H1 (cell line): Measurements from ENCODE around the gene CLTCL1. TPM values are rescaled to one million over a fixed set of nuclear protein-coding genes. Genes with fewer than 3 reads are reported as not detected.

Experiments
- CBX5 ChIP-seq: fragments of 300-800, 300-1000 bp; sonication (generic); IDR thresholded peaks from 2 replicates; pipeline ENCODE4 v1.7.1; 2016; ENCODE audit warnings: antibody characterized with exemption, low read length, low read depth
- CBX8 ChIP-seq: fragments of 300-800, 300-1000 bp; sonication (generic); IDR thresholded peaks from 2 replicates; pipeline ENCODE4 v1.7.1; 2016; ENCODE audit warnings: low read depth, low read length, borderline replicate concordance
- RFX5 ChIP-seq: IDR thresholded peaks from 2 replicates; pipeline ENCODE4 v1.6.1; 2011; ENCODE audit warnings: low read depth, low read length, improper control_type of control experiment, borderline replicate concordance
- SP4 ChIP-seq: IDR thresholded peaks from 2 replicates; pipeline ENCODE4 v1.6.1; 2012; ENCODE audit warnings: low read length, inconsistent platforms
- polyA plus RNA-seq, 7 experiments: library from polyadenylated mRNA; depleted of rRNA in 3 of 7; stranded (reverse) in 5 of 7; unstranded in 2 of 7; fragments of >200 nt in 5 of 7; fragments of 200-250 nt in 2 of 7; gene quantifications; 1 replicate in 5 of 7; 2 replicates in 1 of 7; 4 replicates in 1 of 7; pipeline versions ENCODE4 v1.2.1 to v1.2.3, GENCODE V29; 2011 to 2013; ENCODE audit warnings: missing spikeins in 2 of 7, mixed read lengths in 2 of 7
- total RNA-seq: library from RNA; stranded (reverse); fragmentation: NEBNext Ultra II Directional; extraction: Animal tissue kit (Norgen Biotek cat#: 25700); gene quantifications from 2 replicates; pipeline ENCODE4 v1.2.1, GENCODE V29; 2021

Gene CLTCL1
- total and polyA plus RNA-seq, 2 of the 8 experiments (the other 6 are each of a cell fraction or from before 2014, with no cell fraction given) = 12.4 to 17.0 TPM

GRCh38 chr22:19132693-19133400, 158.7 kb downstream of the CLTCL1 start (continued):
- TF ChIP-seq CBX8 (no peak), SP4 (no peak), RFX5 (no peak), CBX5 (no peak)
